ENCODE measurements around the gene STEAP1B.
"Not testable (repeated sequence)": the region's sequence is repeated elsewhere in the genome, so short reads cannot be mapped to it uniquely, and the experiment has no call there.

Gene STEAP1B

DNA sequence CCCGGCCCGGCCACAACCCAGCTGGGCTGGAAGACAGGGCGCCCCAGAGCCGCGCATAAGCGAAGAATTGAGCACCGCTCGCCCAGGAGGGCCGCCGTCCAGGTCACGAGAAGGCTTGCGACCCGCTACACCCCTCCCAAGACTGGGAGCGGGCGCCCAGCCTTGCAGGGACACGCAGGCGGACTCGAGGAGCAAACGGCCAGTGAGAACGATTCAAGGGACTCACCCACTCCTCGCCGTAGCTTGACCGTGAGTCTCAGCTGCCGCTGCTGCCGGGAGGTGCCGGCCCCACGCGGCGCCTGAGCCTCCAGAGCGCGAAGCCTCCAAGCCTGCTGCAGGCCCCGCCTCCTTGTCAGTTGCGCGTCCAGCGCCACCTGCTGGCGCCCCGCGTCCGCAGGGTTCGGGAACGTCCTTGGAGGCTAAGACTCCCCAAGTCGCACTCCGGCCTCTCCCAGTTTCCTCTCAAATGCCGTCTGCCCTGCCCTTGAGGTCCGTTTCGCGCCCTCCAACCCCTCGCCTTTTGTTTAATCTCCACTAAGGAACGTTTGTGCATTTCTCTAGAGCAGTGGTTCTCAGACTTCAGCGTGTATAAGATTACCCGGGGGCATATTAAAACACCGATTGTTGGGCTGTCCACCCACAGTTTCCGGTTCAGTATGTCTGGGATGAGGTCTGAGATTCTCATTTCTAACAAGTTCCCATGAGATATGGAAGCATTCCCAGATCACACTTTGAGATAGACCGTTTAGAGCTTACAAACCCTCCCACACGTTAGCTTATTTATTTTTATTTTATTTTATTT lies at the start of gene STEAP1B:
STEAP1B (minus strand) TSS at position 301 of the 802 bp plus-strand sequence. CDS start 5,333 bp downstream, outside the sequence.
- TF ChIP-seq, protein P1, sequence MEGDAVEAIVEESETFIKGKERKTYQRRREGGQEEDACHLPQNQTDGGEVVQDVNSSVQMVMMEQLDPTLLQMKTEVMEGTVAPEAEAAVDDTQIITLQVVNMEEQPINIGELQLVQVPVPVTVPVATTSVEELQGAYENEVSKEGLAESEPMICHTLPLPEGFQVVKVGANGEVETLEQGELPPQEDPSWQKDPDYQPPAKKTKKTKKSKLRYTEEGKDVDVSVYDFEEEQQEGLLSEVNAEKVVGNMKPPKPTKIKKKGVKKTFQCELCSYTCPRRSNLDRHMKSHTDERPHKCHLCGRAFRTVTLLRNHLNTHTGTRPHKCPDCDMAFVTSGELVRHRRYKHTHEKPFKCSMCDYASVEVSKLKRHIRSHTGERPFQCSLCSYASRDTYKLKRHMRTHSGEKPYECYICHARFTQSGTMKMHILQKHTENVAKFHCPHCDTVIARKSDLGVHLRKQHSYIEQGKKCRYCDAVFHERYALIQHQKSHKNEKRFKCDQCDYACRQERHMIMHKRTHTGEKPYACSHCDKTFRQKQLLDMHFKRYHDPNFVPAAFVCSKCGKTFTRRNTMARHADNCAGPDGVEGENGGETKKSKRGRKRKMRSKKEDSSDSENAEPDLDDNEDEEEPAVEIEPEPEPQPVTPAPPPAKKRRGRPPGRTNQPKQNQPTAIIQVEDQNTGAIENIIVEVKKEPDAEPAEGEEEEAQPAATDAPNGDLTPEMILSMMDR (IDR thresholded peaks at IDR 0.05; ENCODE audit: insufficient read depth, low read length, missing control alignments) = peak; percentile 87
- peak within 1 kb of the TSS; percentile 61 for H3K4me3 ChIP-seq (ENCODE audit: low read depth, low read length)
- CTCF ChIA-PET = interaction anchor here (0.6 to 3.3 kb wide), 11 partner anchors 10 to 1197 kb away, joined by 3 to 67 read pairs (median 3); no protein-coding TSS in a partner anchor
- POLR2A ChIA-PET; DNase-seq (ENCODE audit: low read depth, low spot score): not testable (repeated sequence)

DNA sequence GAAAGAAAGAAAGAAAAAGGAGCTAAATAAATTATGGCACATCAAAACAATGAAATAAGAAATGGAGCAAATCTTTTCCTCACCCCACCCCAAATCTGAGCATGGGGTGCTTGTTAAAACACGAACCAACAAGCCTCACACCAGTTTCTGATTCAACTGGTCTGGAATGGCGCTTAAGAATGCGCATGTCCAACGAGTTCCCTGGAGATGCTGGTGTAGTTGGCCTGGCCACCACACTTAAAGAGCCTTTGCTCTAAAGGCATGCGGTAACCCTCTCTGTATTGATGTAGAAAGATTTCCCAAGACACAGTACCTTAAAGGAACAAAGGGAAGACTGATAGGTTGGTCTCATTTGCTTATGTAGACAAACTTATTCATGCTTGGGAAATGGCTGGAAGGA lies 49.1 kb upstream of the STEAP1B start:
- no peak overlapping the region for H3K4me3 ChIP-seq (ENCODE audit: low read depth, low read length)
- ChIA-PET POLR2A (no interaction called here), CTCF (interaction anchor here (0.7 to 1.2 kb wide), 2 partner anchors 506 to 523 kb away, joined by 3 read pairs; no protein-coding TSS in a partner anchor)
- DNase-seq (ENCODE audit: low read depth, low spot score) = no peak
- TF ChIP-seq, protein P1 (IDR thresholded peaks at IDR 0.05; ENCODE audit: insufficient read depth, low read length, missing control alignments) = no peak

DNA sequence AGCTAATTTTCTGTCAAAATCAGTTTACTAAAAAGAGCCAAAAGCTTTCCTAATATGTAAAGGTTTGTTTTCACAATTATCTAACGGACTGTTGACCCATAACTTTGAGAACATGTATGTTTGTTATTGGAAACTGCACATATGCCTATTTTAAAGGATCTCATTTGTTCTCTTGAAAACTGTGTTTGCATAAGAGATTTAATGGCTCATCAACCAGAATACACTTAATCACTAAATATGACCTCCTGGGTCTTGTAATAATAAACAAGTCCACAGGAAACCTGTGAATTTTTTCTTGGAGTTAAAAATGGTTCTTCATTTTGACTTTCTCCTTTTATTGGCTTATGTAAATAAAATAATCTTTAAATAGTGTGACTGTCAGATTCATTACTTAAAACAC lies 48.3 kb upstream of the STEAP1B start:
- H3K4me3 ChIP-seq (ENCODE audit: low read depth, low read length) = no peak overlapping the region
- POLR2A ChIA-PET = no interaction called here
- TF ChIP-seq, protein P1 (IDR thresholded peaks at IDR 0.05; ENCODE audit: insufficient read depth, low read length, missing control alignments) = no peak
- CTCF ChIA-PET = interaction anchor here (0.7 to 1.2 kb wide), 3 partner anchors 9 to 523 kb away, joined by 3 read pairs; no protein-coding TSS in a partner anchor
- no peak for DNase-seq (ENCODE audit: low read depth, low spot score)

DNA sequence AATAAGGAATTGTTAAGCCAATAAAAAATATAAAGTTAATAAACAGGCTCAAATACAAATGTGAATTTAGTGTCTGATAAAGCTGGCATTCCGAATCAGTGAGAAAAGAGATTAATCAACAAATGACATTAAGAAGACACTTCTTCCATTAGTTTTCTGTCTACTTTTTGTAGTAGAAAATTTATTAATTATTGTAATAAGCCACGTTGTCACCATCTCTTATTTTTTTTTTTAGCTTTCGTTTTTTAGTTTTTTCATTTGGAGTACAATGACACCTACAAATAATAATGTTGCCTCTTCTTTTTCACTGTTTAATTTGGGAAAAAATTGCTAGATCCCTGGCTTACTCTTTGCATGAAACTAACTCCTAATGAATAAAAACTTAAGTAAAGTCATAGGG lies 46.8 kb upstream of the STEAP1B start:
- ChIA-PET CTCF (interaction anchor here (1.0 to 1.4 kb wide), 2 partner anchors 12 to 509 kb away, joined by 3 to 5 read pairs; no protein-coding TSS in a partner anchor), POLR2A (no interaction called here)
- TF ChIP-seq, protein P1 (IDR thresholded peaks at IDR 0.05; ENCODE audit: insufficient read depth, low read length, missing control alignments) = no peak
- H3K4me3 ChIP-seq (ENCODE audit: low read depth, low read length) = no peak overlapping the region
- DNase-seq (ENCODE audit: low read depth, low spot score) = no peak

DNA sequence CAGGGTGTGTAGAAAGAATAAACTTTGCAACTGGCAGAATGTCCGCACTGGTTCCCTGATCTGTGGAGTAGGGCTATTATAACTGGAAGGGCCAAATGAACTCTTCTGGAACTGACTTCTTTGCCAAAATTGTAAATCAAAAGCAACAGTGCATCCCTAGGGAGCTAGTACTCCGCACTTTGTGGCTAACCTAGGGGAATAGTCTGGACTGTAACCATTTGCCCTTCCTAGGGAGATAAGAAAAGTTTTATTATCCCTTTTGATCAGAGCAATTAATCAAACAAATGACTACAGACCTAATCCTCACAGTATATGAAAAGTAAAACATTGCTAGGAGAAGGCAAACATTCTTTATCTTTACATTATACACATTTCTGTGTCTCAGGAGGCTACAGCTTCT lies 45.5 kb upstream of the STEAP1B start:
- ChIA-PET POLR2A (no interaction called here), CTCF (no interaction called here)
- DNase-seq (ENCODE audit: low read depth, low spot score) = no peak
- TF ChIP-seq, protein P1 (IDR thresholded peaks at IDR 0.05; ENCODE audit: insufficient read depth, low read length, missing control alignments) = no peak
- H3K4me3 ChIP-seq (ENCODE audit: low read depth, low read length) = no peak overlapping the region

DNA sequence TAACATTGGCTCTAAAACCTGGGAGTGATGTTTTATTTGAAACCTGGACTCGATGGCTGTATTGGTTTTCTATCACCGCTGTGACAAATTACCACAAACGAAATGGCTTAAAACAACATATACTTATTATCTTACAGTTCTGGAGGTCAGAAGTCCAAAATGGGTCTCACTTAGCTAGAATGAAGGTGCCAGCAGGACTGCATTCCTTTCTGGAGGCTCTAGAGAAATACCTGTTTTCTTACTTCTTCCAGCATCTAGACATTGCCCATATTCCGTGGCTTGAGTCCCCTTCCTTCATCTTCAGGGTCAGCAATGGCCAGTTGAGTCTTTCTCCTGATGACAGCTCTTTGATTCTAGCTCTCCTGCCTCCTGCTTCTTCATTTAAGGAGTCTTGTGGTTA lies 44.3 kb upstream of the STEAP1B start:
- TF ChIP-seq, protein P1 (IDR thresholded peaks at IDR 0.05; ENCODE audit: insufficient read depth, low read length, missing control alignments) = no peak
- CTCF ChIA-PET = interaction anchor here (0.7 to 1.3 kb wide), 2 partner anchors 510 to 542 kb away, joined by 3 read pairs; no protein-coding TSS in a partner anchor
- POLR2A ChIA-PET = no interaction called here
- no peak overlapping the region for H3K4me3 ChIP-seq (ENCODE audit: low read depth, low read length)
- DNase-seq (ENCODE audit: low read depth, low spot score) = no peak

Data from AG04449 (cell line).